ENCODE measurements around the gene NCL.

Gene NCL

GRCh38 chr2:231463698-231464575 is at the start of gene NCL:
Gene NCL (minus strand): TSS chr2:231464484. CDS start chr2:231464353, 131 bp downstream.
- peak; percentile 24 for DNase-seq (ENCODE audit: low spot score)

GRCh38 chr2:231513746-231514224 is 49.5 kb upstream of the NCL start:
- DNase-seq (ENCODE audit: low spot score) = no peak

DNA sequence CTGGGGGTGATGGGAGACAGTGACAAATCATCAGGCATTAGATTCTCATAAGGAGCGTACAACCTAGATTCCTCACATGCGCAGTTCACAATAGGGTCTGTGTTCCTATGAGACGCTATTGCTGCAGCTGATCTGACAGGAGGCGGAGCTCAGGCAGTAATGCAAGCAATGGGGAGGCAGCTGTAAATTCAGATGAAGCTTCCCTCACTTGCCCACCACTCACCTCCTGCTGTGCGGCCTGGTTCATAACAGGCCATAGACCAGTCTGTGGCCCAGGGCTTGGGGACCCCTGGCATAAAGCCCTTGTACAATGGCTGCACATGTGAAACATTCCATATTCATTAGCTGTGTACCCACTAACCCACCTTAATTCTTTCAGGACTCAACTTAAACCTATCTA is 47.9 kb upstream of the NCL start:
- peak; percentile 86 for DNase-seq (ENCODE audit: low spot score)

DNA sequence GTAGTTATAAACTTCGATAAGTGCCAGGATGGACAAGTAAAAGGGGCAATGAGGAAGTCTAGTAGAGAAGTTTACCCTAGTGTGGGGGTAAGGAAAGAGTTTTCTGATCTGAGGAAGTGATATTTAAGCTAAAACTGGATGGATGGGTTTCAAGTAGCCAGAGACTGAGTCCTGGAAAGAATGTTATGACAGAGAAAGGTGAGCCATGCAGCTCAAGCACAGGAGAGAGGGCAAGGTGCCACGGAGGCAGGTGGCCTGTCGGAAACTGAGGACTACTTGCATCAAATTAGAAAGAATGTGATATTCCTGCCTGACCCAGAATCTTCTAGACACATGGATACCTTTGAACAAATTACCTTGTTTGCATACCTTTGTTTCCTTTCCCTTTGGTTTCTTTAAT is 39.5 kb upstream of the NCL start:
- DNase-seq (ENCODE audit: low spot score) = no peak

GRCh38 chr2:231502596-231502995 is 38.3 kb upstream of the NCL start:
- no peak for DNase-seq (ENCODE audit: low spot score)

- no peak for DNase-seq (ENCODE audit: low spot score)
These were observed 33.4 kb upstream of the NCL start for GRCh38 chr2:231497651-231498050.

DNA sequence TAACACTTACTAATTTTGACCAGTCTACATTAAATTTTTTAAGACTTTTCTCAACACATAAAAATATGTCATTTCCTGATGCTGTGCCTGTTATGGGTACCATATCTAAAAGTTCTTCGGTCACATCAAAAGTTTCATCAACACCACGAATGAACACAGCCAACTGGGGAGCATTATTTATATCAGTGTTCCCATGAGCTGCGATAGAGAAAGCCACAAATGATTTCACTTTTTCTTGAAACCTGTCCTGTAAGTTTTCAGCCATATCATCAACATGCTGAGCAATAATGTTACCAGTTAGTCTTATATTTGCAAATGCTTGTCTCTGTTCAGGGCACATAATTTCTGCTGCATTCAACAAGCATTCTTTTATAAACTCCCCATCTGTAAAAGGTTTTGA is 30.4 kb upstream of the NCL start:
- no peak for DNase-seq (ENCODE audit: low spot score)

DNA sequence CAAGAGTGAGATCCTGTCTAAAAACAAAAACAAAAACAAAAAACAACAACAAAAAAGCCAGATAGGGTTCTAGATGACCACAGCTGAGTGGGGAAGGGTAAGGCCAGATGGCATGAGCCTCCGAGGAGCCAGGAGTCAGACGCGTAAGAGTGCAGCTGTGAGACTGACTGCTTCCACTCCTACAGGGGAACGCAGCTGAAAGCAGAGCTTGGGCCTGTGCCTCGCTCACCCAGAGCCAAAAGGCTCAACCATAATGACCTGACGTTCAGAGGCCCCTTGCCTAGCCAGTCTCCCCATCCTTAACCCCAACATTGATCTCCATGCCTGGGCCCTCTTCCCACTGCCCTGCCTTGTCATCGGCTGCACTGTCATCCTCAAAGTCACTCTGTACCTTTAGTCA is 26.5 kb upstream of the NCL start:
- DNase-seq (ENCODE audit: low spot score) = no peak

DNA sequence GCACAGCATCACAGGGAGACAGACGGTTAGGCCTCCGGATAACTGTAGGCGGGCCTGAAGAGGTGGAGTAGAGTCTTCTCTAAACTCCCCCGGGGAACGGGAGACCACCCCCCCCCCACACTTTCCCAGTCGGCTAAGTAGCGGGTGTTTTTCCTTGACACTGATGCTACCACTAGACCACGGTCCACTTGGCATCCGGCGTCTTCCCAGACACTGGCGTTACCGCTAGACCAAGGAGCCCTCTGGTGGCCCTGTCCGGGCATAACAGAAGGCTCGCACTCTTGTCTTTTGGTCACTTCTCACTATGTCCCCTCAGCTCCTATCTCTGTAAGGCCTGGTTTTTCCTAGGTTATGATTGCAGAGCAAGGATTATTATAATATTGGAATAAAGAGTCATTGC is 25.7 kb upstream of the NCL start:
- DNase-seq (ENCODE audit: low spot score) = no peak

- DNase-seq (ENCODE audit: low spot score) = no peak
These were observed 24.0 kb upstream of the NCL start for GRCh38 chr2:231488331-231488730.

DNA sequence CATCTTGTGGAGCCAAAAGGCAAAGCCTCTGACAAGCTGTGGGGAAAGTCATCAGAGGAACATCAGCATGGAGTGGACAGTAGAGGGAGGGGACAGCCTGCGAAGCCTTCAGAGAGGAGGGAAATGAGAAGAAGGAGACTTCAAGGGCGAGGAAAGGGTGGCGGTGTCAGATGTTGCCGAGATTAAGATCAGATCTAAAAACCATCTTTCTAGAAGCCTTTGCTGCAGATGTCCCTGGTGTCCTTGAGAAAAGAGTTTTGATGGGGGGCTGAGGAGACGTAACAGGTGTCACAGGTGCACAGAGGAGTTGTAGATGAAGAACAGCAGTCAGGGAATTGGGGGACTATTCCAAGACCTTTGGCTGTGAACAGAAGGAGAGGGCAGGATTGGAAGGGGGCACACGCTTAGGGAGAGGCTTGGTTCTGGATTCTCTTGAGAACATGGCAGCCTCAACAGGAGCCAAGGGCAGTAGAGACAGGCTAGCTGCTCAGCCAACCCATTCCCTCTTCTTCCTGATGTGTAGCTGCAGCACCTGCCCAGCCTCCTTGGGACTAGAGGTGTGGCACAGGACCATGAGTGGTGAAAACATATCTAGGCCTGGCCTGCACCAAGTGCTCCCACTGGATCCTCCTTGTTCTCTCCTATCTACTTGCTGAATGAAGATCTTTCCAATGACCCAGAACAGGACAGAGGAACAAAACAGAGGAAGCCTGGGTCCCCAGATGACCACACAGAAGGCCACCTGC is 22.7 kb upstream of the NCL start:
- DNase-seq (ENCODE audit: low spot score) = no peak

GRCh38 chr2:231483398-231484329 is 19.4 kb upstream of the NCL start:
- no peak for DNase-seq (ENCODE audit: low spot score)

- peak; percentile 48 for DNase-seq (ENCODE audit: low spot score)
These were observed 18.6 kb upstream of the NCL start for GRCh38 chr2:231482806-231483391.

DNA sequence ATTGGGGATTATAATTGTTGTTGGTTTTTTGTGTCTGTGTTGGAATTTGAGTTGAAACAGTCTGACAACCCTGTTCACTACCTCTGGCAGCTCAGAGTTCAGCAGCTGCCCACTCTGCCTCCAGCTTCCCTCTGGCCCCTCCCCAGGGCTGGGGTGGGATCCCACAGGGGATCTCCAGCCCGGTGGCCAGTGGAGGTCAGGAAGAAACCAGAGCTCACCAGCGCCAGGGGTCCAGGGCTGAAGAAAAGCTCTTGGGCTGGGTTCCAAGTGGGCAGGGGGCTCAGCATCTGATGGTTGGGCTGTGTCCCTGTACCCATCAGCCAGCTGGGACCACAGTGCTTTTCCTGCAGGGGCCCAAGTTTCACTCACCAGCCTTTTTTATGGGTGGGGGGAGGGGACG is 16.5 kb upstream of the NCL start:
- DNase-seq (ENCODE audit: low spot score) = no peak

GRCh38 chr2:231479455-231479854 is 15.2 kb upstream of the NCL start:
- no peak for DNase-seq (ENCODE audit: low spot score)

- DNase-seq (ENCODE audit: low spot score) = no peak
These were observed 12.6 kb upstream of the NCL start for GRCh38 chr2:231476920-231477319.

DNA sequence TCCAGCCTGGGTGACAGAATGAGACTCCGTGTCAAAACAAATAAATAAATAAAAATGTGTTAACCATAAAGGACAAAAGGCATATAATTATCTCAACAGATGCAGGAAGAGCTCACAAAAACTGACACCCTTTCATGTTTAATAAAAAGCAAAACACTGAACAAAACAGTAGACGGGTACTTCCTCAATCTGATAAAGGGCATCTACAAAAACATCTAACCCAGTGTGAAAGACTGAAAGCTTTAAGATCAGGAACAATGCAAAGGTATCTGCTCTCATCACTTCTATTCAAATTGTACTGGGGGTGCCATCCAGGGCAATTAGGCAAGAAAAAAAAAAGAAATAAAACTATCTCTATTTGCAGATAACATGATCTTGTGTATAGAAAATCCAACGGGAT is 11.7 kb upstream of the NCL start:
- DNase-seq (ENCODE audit: low spot score) = no peak

DNA sequence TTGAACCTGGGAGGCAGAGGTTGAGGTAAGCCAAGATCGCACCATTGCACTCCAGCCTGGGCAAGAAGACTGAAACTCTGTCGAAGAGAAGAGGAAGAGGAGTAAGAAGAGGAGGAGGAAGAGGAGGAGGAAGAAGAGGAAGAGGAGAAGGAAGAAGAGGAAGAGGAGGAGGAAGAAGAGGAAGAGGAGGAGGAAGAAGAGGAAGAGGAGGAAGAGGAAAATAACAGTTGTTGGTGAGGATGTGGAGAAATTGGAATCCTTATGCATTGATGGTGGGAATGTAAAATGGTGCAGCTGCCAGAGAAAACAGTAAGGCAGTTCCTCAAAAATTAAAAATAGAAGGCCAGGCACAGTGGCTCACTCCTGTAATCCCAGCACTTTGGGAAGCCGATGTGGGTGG is 8.5 kb upstream of the NCL start:
- DNase-seq (ENCODE audit: low spot score) = no peak

DNA sequence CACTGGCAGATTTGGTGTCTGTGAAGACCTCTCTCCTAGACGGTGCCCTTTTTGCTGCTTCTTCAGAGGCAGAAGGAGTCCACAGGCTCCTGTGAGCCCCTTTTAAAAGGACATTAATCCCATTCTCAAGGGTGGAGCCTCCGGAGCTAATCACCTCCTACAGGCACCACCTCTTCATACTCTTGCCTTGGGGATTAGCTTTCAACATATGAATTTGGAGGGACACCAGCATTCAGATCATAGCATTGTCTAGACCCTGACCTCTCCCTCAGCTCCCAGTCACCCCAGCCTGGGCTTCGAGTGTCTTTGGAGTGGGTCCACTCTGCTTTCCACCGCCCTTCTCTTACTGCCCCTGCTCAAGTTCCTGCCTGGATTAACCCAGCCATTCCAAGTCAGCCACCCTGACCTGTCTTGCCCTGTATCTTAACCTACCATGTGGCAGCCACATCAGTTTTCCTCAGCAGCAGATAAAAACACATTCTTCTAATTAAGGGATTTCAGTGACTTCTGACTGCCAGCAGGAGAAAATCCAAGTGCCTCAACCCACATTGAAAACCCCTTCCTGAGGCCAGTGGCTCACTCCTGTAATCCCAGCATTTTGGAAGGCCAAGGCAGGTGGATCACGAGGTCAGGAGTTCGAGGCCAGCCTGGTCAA is 6.1 kb upstream of the NCL start:
- DNase-seq (ENCODE audit: low spot score) = no peak

DNA sequence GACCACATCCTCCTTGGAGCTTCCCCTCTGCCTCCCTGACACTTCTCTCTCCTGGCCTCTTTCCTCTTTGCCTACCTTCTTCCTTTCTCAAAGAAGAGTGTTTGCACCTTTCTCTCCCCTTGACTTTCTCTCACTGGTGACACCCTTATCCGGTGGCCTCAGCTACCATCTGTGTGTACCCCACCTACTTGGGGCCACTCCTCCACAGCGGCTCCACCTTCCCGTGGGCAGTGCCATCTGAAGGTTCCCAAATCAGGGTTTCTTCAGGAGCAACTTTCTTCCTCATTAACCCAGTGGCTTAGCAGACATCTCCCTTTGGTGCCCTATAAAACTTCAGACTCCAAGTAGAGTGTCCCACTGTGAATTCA is 5.3 kb upstream of the NCL start:
- no peak for DNase-seq (ENCODE audit: low spot score)

Data from cerebellar cortex (tissue), 1 donor.